GM12878 (cell line): ENCODE results near the gene ACOT7. TPM values are rescaled to one million over a fixed set of nuclear protein-coding genes. Genes with fewer than 3 reads are reported as not detected.

Experiments
- ATAC-seq: fragments of 200-7000 bp; cut with Tn5 transposase; 3 replicates; pipeline ENCODE4 v1.9.1; 2020; ENCODE audit warnings: mild to moderate bottlenecking, moderate library complexity
- BruUV-seq: library from RNA; stranded (reverse); fragments of 400-500 nt; replicated peaks from 2 replicates; lab custom pipeline; 2021; lab: Mats Ljungman, UMichigan
- CTCF ChIA-PET: fragments of 300-600 bp; sonication (Branson Sonifier 250); formaldehyde crosslinking; extraction: SDS; loops from one replicate; lab custom pipeline; 2021; ENCODE audit warnings: inconsistent platforms; lab: Yijun Ruan, JAX
- POLR2A ChIA-PET: fragments of 350-600 bp; formaldehyde crosslinking; extraction: SDS; loops from one replicate; lab custom pipeline; 2021; ENCODE audit warnings: inconsistent platforms; lab: Charles Lee
- RAD21 ChIA-PET: fragments of 300-600 bp; sonication (Branson Sonifier 250); formaldehyde crosslinking; loops from one replicate; lab custom pipeline; 2023; ENCODE audit warnings: antibody characterized with exemption; ENCODE audit not compliant: unreplicated experiment; lab: Charles Lee
- SMC1A ChIA-PET: fragments of 300-600 bp; sonication (Branson Sonifier 250); formaldehyde crosslinking; loops from one replicate; lab custom pipeline; 2023; ENCODE audit not compliant: unreplicated experiment, uncharacterized antibody; lab: Charles Lee
- DNase-seq: peaks from one replicate; pipeline ENCODE4 v3.0.0-alpha.2; 2011; ENCODE audit warnings: low read depth, low spot score
- FAIRE-seq: peaks from 3 replicates; lab custom pipeline; 2011; peaks lifted over from hg19 to GRCh38; lab: Jason Lieb, UNC
- H2AFZ ChIP-seq: 2 replicates; pipeline ENCODE4 v1.6.0; 2011; ENCODE audit warnings: low read depth, low read length, control low read depth; ENCODE audit not compliant: control insufficient read depth
- H3K27ac ChIP-seq: 2 replicates; pipeline ENCODE4 v1.5.1; 2011; ENCODE audit warnings: control low read depth; ENCODE audit not compliant: control insufficient read depth, insufficient read depth
- H3K27me3 ChIP-seq, 2 experiments: replicated peaks in 1 of 2; 2 replicates each; pipeline versions ENCODE4 v1.6.0 to v1.6.1; 2011; ENCODE audit warnings: low read length in 1 of 2; ENCODE audit not compliant: control insufficient read depth in 2 of 2, insufficient read depth in 2 of 2
- H3K36me3 ChIP-seq, 2 experiments: 2 replicates each; pipeline ENCODE4 v1.5.1; 2011; ENCODE audit warnings: low read length in 1 of 2; ENCODE audit not compliant: control insufficient read depth in 2 of 2, insufficient read depth in 2 of 2
- H3K4me1 ChIP-seq: 2 replicates; pipeline ENCODE4 v1.6.1; 2011; ENCODE audit warnings: mild to moderate bottlenecking, low read length, moderate library complexity, mixed read lengths; ENCODE audit not compliant: control insufficient read depth, insufficient read depth
- H3K4me2 ChIP-seq: 2 replicates; pipeline ENCODE4 v1.6.0; 2011; ENCODE audit warnings: control low read depth; ENCODE audit not compliant: control insufficient read depth, insufficient read depth
- H3K4me3 ChIP-seq: fragments of 200-600 bp; sonication (generic); 2 replicates; pipeline ENCODE4 v1.5.1; 2016
- H3K79me2 ChIP-seq: 2 replicates; pipeline ENCODE4 v1.6.0; 2011; ENCODE audit warnings: low read length; ENCODE audit not compliant: control insufficient read depth, insufficient read depth
- H3K9ac ChIP-seq: 2 replicates; pipeline ENCODE4 v1.8.0; 2011; ENCODE audit warnings: low read length, control low read depth, mixed read lengths; ENCODE audit not compliant: control insufficient read depth, insufficient read depth
- H3K9me3 ChIP-seq: replicated peaks from 3 replicates; pipeline ENCODE4 v1.5.1; 2011; ENCODE audit warnings: mild to moderate bottlenecking, low read length; ENCODE audit not compliant: control insufficient read depth, insufficient read depth
- H4K20me1 ChIP-seq: 2 replicates; pipeline ENCODE4 v1.6.0; 2011; ENCODE audit not compliant: control insufficient read depth, insufficient read depth
- ATF7 ChIP-seq: fragments of 450-650 bp; IDR thresholded peaks from 2 replicates; pipeline ENCODE4 v1.6.1; 2016; ENCODE audit warnings: low read depth, mild to moderate bottlenecking
- BCL11A ChIP-seq: IDR thresholded peaks from 2 replicates; pipeline ENCODE4 v1.6.1; 2011; ENCODE audit warnings: low read depth, low read length
- CREB1 ChIP-seq: IDR thresholded peaks from 2 replicates; pipeline ENCODE4 v1.6.1; 2012; ENCODE audit warnings: low read depth, mild to moderate bottlenecking, inconsistent platforms
- IRF4 ChIP-seq: IDR thresholded peaks from 2 replicates; pipeline ENCODE4 v1.6.1; 2011; ENCODE audit warnings: low read depth, low read length
- JUNB ChIP-seq: IDR thresholded peaks from 2 replicates; pipeline ENCODE4 v1.6.1; 2016; ENCODE audit warnings: antibody characterized with exemption, mild to moderate bottlenecking
- LARP7 ChIP-seq: fragments of 450-650 bp; IDR thresholded peaks from 2 replicates; pipeline ENCODE4 v1.6.1; 2017; ENCODE audit warnings: mild to moderate bottlenecking
- NBN ChIP-seq: fragments of 450-650 bp; IDR thresholded peaks from 2 replicates; pipeline ENCODE4 v1.6.1; 2016
- NFYA ChIP-seq: IDR thresholded peaks from 2 replicates; pipeline ENCODE4 v1.6.1; 2011; ENCODE audit warnings: low read depth, mild to moderate bottlenecking, low read length, improper control_type of control experiment, borderline replicate concordance
- NR2F1 ChIP-seq: fragments of 450-650 bp; conservative IDR thresholded peaks from 2 replicates; pipeline ENCODE4 v1.6.1; 2017; ENCODE audit warnings: mild to moderate bottlenecking
- STAT3 ChIP-seq: IDR thresholded peaks from 2 replicates; pipeline ENCODE4 v1.6.1; 2011; ENCODE audit warnings: low read depth, low read length, improper control_type of control experiment
- TCF12 ChIP-seq: IDR thresholded peaks from 2 replicates; pipeline ENCODE4 v1.6.1; 2011; ENCODE audit warnings: low read depth, mild to moderate bottlenecking, low read length
- ZNF274 ChIP-seq: IDR thresholded peaks from one replicate; pipeline ENCODE4 v1.8.0; 2011; ENCODE audit not compliant: insufficient read length, insufficient read depth
- WGBS: methylation state at CpG from one replicate; pipeline ENCODE4 v1.1.6; 2016; ENCODE audit warnings: low lambda C conversion rate; ENCODE audit not compliant: insufficient replicate concordance, insufficient coverage; ENCODE audit errors: missing lambda C conversion rate; 5-methylcytosine and 5-hydroxymethylcytosine counted together
- in situ Hi-C: fragments of 300-500 bp; cut with MboI; formaldehyde crosslinking; loops from 9 replicates; pipeline ENCODE4 v1.14.3; 2018; ENCODE audit warnings: mixed read lengths
- intact Hi-C: fragments of 100-400 bp; cut with micrococcal nuclease; formaldehyde crosslinking; loops from one replicate; pipeline ENCODE4 v1.14.2; 2022; ENCODE audit not compliant: unreplicated experiment
- polyA plus RNA-seq, 11 experiments: library from polyadenylated mRNA; depleted of rRNA in 4 of 11; unstranded in 6 of 11; stranded (reverse) in 5 of 11; fragments of >200 nt; fragmentation: Nextera tagmentation in 4 of 11; fragmentation: Illumina TruSeq in 1 of 11; extraction: Ambion mirVana in 4 of 11; extraction: Trizol in 1 of 11; gene quantifications; 1 replicate in 1 of 11; 2 replicates in 10 of 11; pipeline versions ENCODE4 v1.2.1 to v1.2.3, GENCODE V29; 2011 to 2016; ENCODE audit warnings: inconsistent platforms in 2 of 11, missing spikeins in 2 of 11, low read depth in 1 of 11
- total RNA-seq, 4 experiments: library from RNA; depleted of rRNA in 3 of 4; stranded (reverse); fragments of >200 nt in 3 of 4; fragmentation: Illumina TruSeq in 1 of 4; extraction: Trizol in 1 of 4; gene quantifications; 2 replicates each; pipeline versions ENCODE4 v1.2.1 to v1.2.3, GENCODE V29; 2013 to 2021
- TF ChIP-seq, protein P1 (sequence below): fragments of 450-650 bp; IDR thresholded peaks from 2 replicates; pipeline ENCODE4 v1.6.1; 2014; ENCODE audit warnings: mild to moderate bottlenecking

The ACOT7 gene
- total and polyA plus RNA-seq, 10 of the 15 experiments (the other 5 are each of a cell fraction or from before 2014, with no cell fraction given), result 8.9 to 206 (median 61.2) TPM

DNA sequence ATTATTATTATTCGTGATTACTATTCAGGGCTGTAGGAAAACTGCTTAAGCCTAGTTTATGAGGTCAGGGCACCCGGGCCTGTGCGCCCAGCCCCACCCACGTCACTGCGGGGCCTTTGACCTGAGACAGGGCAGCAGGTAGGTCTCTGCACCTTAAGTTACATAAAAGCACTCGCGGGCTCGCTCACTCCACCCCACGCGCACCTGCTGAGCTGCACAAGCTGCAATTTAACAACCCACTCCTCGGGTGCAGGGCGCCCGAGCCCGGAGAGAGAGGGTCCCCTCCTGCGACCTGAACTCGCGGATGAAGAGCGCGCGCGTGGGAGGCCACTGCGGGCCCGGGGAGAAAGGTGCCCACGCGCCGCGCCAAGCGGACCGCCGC, 158.3 kb downstream of the ACOT7 start:
- DNase-seq, result no peak
- intact Hi-C loops, result no loop called here
- Histone ChIP-seq H3K27ac (peak overlapping the region; percentile 73), H3K9ac (peak overlapping the region; percentile 94), H3K79me2 (peaks cover 17% of the 10 kb centered on the region), H4K20me1 (no peaks in the 10 kb centered on the region), H3K4me3 (peak overlapping the region; percentile 91), H2AFZ (peak overlapping the region; percentile 47), H3K27me3 (peaks cover 0 to 4% of the 10 kb centered on the region in 2 experiments; a peak in 2 of 4 replicates), H3K4me2 (peak overlapping the region; percentile 56), H3K4me1 (peaks cover 5% of the 10 kb centered on the region; the same call in 1 of the 2 replicates), H3K9me3 (no peaks in the 10 kb centered on the region), H3K36me3 (peaks cover 0 to 15% of the 10 kb centered on the region in 2 experiments; a peak in 3 of 4 replicates)
- ATAC-seq, result peak; percentile 36
- BruUV-seq, result no TSS peak
- no peak for FAIRE-seq
- CTCF ChIA-PET, result interaction anchor here (0.8 to 3.8 kb wide), 4 partner anchors 12 to 202 kb away, joined by 3 to 16 read pairs (median 4); no protein-coding TSS in a partner anchor
- RAD21 ChIA-PET, result interaction anchor here (0.8 to 2.0 kb wide), 3 partner anchors 11 to 159 kb away, joined by 3 to 10 read pairs (median 3); partner anchors contain the start of genes ACOT7 and RNF207
- in situ Hi-C loops, result no loop called here
- TF ChIP-seq NBN (peak; percentile 24; the same call in 1 of the 2 replicates), NR2F1 (peak; percentile 52; the same call in 1 of the 2 replicates), IRF4 (no peak), NFYA (no peak), BCL11A (no peak), TCF12 (no peak), JUNB (no peak), ZNF274 (no peak), LARP7 (no peak), ATF7 (no peak), STAT3 (no peak), CREB1 (0 out of 2 replicates have a peak, but pooled peaks have one; percentile 53)
- TF ChIP-seq, protein P1, sequence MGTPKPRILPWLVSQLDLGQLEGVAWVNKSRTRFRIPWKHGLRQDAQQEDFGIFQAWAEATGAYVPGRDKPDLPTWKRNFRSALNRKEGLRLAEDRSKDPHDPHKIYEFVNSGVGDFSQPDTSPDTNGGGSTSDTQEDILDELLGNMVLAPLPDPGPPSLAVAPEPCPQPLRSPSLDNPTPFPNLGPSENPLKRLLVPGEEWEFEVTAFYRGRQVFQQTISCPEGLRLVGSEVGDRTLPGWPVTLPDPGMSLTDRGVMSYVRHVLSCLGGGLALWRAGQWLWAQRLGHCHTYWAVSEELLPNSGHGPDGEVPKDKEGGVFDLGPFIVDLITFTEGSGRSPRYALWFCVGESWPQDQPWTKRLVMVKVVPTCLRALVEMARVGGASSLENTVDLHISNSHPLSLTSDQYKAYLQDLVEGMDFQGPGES, result no peak
- POLR2A ChIA-PET, result interaction anchor here (1.0 to 2.0 kb wide), 3 partner anchors 11 to 159 kb away, joined by 3 to 10 read pairs (median 4); partner anchors contain the start of genes ACOT7 and RNF207
- under 1% methylated on average over 29 of the region's 30 CpGs for WGBS
- SMC1A ChIA-PET, result interaction anchor here (0.7 to 1.0 kb wide), 2 partner anchors 25 to 124 kb away, joined by 3 read pairs; no protein-coding TSS in a partner anchor
